Posterior vena cava (tissue), 2 donors: ENCODE results near the gene SMOC2. TPM values are rescaled to one million over a fixed set of nuclear protein-coding genes. Genes with fewer than 3 reads are reported as not detected.

Experiments
- DNase-seq: peaks from one replicate; pipeline ENCODE4 v3.0.0-alpha.2; 2020; ENCODE audit warnings: low spot score
- intact Hi-C, 2 donors: fragments of 100-400 bp; cut with DNase I; formaldehyde crosslinking; loops; one replicate each; pipeline versions ENCODE4 v1.14.1 to v1.14.2; 2022 to 2023
- total RNA-seq, 2 donors: library from RNA; stranded (reverse); fragmentation: NEBNext Ultra II Directional; extraction: Animal tissue kit (Norgen Biotek cat#: 25700); gene quantifications; one replicate each; pipeline ENCODE4 v1.2.1, GENCODE V29; 2021
- donor health status: DM: yes; HTN: yes; CAD: no.
- donor health status: DM: yes; HTN: yes; CAD: no.

SMOC2 gene
- total RNA-seq, 2 donors from 2014 or later = 77.6 to 176 TPM

DNA sequence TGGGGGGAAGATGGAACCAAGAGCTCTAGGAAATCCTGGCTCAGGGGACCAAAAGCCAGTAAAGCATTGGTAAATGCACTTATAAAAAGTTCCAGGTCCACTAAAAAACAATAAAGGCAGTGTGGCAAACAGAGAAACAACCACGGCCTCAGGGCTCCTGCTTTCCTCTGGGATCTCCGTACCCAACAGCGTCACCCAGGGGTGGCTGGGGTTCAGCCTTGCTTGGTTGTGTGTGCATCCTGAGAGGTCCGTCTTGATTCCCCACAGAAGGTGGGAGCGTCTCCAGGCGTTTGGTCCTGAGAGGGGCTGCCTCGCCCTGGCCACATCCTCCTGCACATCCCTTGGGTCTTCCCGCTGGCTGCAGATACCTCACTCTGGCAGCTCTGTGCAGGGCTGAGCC is 60.6 kb downstream of the SMOC2 start:
- intact Hi-C loops = no loop called here
- DNase-seq = no peak

GRCh38 chr6:168504366-168504765 is 63.4 kb downstream of the SMOC2 start:
- intact Hi-C loops = no loop called here
- DNase-seq = no peak

GRCh38 chr6:168506460-168506859 is 65.5 kb downstream of the SMOC2 start:
- DNase-seq = no peak
- intact Hi-C loops = no loop called here

DNA sequence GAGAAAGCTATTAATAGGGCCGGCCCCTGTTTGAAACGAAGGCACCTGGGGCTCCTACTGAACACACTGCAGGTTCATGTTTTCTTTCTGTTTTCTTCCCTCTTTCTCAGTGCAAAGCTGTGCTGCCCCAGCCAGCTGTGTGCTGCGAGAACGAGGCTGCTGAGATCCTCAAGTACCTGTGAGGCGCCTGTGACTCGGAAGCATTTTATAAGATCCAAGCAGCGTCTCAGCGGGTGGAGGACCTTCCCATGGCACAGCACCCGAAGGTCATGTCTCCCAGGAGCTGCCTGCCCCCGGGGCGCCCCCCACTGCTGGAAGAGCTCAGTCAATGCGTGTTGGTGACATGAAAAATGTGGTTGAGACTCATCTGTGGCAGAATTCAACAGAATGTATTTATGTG is 66.3 kb downstream of the SMOC2 start:
- DNase-seq = peak; percentile 77
- intact Hi-C loops = no loop called here

DNA sequence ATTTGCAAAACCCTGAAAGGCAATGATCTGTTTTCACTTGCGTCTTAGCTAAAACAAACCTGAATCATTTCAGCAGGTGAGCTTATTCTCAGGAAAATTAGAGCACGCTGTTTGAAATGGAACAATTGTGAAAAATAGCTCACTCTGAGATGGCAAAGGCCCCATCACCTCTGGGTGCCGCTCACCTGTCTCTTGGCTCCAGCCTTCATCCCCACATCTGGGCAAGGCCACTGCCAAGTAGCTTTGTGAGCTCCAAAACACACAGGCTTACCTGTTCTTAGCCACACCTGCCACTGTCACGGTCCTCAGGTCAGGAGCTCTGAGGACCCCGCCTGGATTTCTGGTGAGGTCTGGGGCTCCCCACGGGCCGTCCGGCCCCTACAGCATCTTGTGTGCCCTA is 66.7 kb downstream of the SMOC2 start:
- intact Hi-C loops = no loop called here
- no peak for DNase-seq

DNA sequence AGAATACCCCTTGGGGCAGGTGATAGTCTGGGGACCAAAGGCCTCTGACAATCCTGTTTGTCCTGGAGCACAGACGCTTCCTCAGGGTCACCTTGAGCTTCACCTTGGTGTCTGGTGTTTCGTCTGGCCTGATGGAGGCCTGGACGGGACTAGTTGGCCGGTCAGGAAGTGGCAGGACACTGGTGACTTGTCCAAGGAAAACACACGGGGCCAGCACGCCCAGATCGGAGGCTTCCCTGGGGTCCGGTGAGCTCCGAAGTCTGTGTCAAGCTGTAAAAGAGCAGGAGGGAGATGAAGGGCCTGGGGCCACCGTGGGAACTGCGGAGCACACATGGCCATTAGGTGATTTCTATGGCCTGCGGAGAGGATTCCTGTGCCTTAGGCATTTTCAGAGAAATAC is 67.9 kb downstream of the SMOC2 start:
- DNase-seq = no peak
- intact Hi-C loops = no loop called here

DNA sequence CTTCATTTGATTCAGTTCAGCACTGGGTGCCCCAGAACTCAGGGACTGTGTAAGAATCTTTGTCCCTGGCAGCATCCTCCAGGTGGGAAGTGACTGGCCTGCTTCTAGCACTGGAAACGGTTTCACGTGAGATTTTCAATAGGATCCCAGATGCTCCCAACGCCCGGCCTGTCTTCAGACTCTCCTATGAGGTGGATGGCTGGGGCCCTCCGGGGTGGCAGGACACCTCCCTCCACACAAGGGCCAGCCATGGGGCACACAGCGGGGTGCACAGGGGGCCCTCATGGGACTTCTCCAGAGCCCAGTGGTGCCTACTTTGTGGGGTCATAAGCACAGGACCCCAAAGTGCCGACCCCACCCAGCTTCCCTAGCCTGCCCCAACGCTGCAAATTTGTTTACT is 72.8 kb downstream of the SMOC2 start:
- no peak for DNase-seq
- intact Hi-C loops = no loop called here

- DNase-seq = peak; percentile 93
Measured at GRCh38 chr6:168514216-168514615, 73.2 kb downstream of the SMOC2 start.

GRCh38 chr6:168515376-168515775 is 74.4 kb downstream of the SMOC2 start:
- intact Hi-C loops = no loop called here
- no peak for DNase-seq

More at GRCh38 chr6:168514216-168514615, 73.2 kb downstream of the SMOC2 start:
- intact Hi-C loops = no loop called here

- DNase-seq = peak; percentile 78
- intact Hi-C loops = no loop called here
Measured at GRCh38 chr6:168516944-168517741, 76.2 kb downstream of the SMOC2 start.

- DNase-seq = no peak
- intact Hi-C loops = no loop called here
Measured at GRCh38 chr6:168517742-168518347, 76.9 kb downstream of the SMOC2 start.

DNA sequence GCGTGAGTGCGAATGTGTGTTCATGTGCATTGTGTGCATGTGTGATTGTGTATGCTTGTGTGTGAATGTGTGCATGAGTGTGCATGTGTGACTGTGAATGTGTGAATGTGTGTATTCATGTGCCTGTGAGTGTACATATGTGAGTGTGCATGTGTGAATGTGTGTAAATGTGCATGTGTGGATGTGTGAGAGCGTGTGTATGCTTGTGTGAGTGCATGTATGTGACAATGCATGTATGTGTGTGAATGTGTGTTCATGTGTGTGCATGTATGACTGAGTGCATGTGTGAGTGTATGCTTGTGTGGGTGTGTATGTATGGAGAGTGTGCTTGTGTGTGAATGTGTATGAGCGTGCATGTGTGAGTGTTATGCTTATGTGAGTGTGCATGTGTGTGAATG is 77.4 kb downstream of the SMOC2 start:
- DNase-seq = no peak
- intact Hi-C loops = no loop called here

- DNase-seq = no peak
- intact Hi-C loops = no loop called here
Measured at GRCh38 chr6:168518867-168519266, 77.9 kb downstream of the SMOC2 start.

DNA sequence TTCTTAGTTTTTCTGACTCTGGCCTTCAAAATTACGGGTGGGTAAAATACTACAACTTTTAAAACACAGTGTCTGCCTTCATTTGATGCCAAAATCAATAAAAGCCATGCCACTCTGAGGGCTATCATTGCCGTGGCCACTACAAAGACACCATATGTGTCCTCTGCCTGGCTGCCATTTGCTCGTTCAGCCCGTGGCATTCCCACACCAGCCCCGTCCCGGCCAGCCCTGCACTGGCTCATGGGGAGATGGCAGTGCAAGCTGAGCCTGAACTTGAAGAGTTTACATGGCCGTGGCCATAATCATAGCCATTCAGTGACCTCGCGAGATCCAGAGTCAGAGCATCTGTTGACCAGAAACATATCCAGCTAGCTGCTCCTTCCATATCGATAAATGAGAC is 79.2 kb downstream of the SMOC2 start:
- intact Hi-C loops = loop anchor here in 1 of 2 donors (10.0 kb wide), 1 partner anchor 145 kb away; no protein-coding TSS in a partner anchor
- no peak for DNase-seq

DNA sequence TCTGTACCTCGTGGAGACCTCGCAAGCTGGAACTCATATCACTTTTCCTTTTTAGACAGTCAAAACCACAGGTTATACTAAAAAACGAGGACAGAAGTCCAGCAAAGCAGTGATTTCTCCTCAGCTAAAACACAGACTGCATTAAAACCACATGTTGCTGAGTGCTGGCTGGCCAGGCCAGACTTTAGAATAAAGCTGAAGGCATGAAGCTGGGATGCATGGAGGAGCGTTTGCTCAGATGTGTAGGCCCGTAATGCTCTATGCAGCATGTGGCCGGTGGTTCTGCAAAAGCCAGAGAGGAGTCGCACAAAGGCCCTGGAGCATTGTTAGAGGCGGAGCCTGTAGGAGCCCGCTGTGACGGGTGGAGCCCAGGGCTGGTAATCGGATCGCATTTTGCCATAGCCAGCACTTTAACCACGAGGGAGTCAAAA is 83.6 kb downstream of the SMOC2 start:
- DNase-seq = no peak
- intact Hi-C loops = loop anchor here in 1 of 2 donors (10.0 kb wide), 1 partner anchor 150 kb away; no protein-coding TSS in a partner anchor

DNA sequence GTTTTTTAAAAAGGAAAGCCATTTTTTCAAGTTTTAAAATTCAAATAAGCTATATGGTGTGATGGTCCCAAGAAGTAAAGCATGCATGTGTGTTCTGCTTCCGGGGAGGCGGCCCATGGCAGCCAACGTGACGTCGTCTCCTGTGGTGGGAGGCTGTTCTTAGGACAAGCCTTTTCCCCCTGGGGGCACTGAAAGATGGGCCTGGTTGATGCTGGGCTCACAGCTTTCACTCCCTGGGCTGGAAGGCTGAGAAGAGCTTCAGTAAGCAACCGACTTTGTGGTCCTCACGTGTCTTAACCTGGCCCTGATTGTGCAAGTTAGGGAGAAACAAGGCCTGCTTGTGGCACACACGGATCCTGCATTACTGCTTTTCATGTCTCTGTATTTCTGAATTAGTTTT is 84.1 kb downstream of the SMOC2 start:
- no peak for DNase-seq
- intact Hi-C loops = loop anchor here in 1 of 2 donors (10.0 kb wide), 1 partner anchor 150 kb away; no protein-coding TSS in a partner anchor

DNA sequence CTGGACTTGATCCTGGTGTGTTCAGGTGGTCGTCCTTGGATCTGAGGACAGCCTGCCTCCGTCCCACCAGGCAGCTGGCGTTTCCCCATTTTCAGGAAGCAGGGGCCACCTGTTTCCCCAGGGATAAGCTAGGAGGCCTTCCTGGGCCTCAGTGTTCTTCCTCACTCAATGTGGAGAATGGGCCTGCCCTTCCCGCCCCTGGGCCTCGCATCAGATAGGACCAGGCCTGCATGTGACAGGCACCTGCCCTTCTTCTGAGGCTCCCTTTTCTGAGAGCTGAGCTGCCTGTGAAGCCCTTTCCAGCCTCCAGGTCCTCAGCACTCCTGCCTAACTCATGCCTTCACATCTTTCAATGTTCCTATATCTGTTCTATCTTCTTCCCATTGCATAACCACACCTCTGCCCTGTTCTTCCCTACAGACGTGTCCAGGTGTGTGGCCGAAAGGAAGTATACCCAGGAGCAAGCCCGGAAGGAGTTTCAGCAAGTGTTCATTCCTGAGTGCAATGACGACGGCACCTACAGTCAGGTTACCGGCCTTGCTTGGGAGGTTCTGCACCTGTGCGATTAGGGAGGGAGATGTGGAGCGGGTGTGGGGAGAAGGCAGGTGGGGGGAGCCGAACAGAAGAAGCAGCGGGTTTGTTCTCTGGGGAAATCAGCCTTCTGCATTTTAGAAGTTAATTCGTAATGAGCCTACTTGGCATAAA is 85.1 kb downstream of the SMOC2 start:
- DNase-seq = no peak
- intact Hi-C loops = loop anchor here in 1 of 2 donors (10.0 kb wide), 1 partner anchor 151 kb away; no protein-coding TSS in a partner anchor

DNA sequence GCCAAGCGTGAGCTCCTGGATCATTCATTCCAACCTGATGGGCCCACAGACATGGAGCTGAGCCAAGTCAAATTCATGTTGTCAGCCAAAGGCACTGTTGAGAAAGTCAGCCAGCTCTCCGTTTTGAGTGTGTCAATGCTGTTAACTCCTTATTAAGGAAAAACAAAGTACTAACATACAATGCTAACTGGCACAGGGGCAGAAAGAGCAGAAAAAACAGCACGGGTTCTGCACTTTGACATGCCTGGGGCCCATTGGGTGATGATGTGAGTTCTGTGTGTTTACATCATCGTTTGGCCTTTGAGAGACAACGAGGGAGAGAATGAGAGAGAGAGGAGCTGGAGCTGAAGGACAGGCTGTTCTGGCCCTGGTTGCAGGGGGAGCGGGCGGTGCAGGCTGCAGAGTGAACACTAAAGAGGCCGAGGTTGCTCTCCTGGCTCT is 85.9 kb downstream of the SMOC2 start:
- intact Hi-C loops = loop anchor here in 1 of 2 donors (10.0 kb wide), 1 partner anchor 152 kb away; no protein-coding TSS in a partner anchor
- DNase-seq = peak; percentile 81

DNA sequence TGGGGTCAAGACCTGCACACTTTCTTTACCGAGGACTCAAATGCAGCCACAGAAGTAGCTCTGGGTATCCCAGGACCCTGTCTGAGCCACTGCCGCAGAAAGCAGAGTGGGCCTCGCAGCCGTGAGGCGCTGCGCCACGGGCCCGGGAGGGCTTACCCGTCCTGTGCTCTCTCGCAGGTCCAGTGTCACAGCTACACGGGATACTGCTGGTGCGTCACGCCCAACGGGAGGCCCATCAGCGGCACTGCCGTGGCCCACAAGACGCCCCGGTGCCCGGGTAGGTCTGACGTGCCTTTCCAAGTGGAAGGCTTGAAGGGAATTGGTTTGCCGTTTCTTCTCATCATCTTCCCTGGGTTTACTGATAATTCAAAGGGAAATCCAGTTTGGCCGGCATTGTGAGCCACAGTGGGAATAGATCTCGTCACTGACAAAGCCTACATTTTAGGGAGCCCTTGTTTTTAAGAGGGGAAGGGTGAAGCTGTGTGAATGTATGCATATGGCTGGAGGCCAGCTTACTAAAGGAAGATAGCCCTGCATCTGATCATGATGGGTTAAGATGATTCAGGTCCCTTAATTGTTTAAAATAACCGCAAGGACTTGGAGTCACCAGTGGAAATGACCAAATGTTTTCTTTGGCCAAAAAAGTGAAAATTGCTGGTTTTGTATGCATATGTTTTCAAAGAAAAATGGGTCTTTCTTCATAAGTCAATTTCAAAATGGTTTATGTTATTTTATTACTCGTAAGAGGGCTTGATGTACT is 86.6 kb downstream of the SMOC2 start:
- intact Hi-C loops = loop anchor here in 1 of 2 donors (10.0 kb wide), 1 partner anchor 153 kb away; no protein-coding TSS in a partner anchor
- peak; percentile 77 for DNase-seq
